Posterior vena cava (tissue), 2 donors: ENCODE results near the gene NCF2. TPM values are rescaled to one million over a fixed set of nuclear protein-coding genes. Genes with fewer than 3 reads are reported as not detected.

Experiments used
- DNase-seq: peaks from one replicate; pipeline ENCODE4 v3.0.0-alpha.2; 2020; ENCODE audit warnings: low spot score
- intact Hi-C, 2 donors: fragments of 100-400 bp; cut with DNase I; formaldehyde crosslinking; loops; one replicate each; pipeline versions ENCODE4 v1.14.1 to v1.14.2; 2022 to 2023
- total RNA-seq, 2 donors: library from RNA; stranded (reverse); fragmentation: NEBNext Ultra II Directional; extraction: Animal tissue kit (Norgen Biotek cat#: 25700); gene quantifications; one replicate each; pipeline ENCODE4 v1.2.1, GENCODE V29; 2021
- donor health status: DM: yes; HTN: yes; CAD: no.
- donor health status: DM: yes; HTN: yes; CAD: no.

NCF2 gene
- total RNA-seq, 2 donors from 2014 or later: 12.8 to 26.2 TPM

DNA sequence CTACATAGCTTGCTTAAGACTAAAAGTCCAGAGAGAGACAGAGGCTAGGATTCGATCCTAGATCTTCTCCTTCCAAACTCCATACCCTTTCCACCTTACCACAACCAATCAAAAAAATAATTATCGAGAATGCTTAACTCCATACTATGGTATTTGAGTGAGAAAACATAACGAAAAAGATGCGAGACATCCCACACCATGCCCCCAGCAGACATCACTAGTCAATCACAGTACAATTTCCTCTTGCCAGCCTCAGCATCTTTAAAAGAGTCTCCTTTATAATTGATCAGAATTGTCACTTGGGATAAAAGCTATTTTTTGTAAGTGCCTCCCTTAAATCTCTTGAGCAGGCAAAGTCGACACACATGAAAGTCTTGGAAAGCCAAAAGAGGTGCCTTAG lies 875 bp downstream of the NCF2 start:
- intact Hi-C loops: no loop called here

DNA sequence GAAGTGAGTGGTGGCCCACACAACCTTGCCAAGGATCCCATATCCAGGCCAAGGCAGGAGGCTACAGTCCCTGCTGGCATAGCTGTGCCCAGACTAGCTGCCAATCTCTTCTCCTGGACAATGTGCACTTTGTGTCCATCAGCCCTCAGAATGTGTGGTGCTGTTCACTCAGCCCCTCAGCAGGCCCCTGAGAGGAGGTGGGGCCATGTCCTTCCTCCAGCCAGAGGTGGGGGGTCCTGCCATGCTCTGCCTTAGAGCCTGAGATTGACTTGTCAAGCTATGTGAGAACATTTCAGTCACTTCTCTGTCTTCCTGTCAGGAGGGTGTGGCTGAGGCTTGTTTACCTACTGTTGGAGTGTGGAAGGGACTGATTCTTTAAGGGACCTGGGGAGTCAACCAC lies 1.4 kb downstream of the NCF2 start:
- intact Hi-C loops: no loop called here

More for the DNA sequence above, 875 bp downstream of the NCF2 start:
- no peak for DNase-seq

DNA sequence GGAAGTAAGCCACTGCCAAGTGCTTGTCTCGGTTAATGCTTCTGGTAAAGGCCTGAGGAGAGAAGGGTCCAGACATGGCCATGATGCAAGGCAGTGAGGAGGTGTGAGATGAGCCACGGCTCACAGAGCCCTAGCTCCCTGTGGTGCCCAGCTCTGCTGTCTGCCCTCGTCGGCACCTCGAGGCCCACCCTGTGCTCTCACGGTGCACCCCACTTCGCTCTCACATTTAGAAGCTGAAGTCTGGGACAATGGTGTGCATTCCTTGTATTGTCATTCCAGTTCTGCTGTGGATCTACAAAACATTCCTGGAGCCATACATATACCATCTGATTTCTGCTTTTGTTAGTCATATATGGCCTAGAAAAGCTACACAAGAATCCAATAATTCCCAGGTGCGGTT lies 3.3 kb downstream of the NCF2 start:
- no peak for DNase-seq
- intact Hi-C loops: no loop called here

More for the DNA sequence above, 1.4 kb downstream of the NCF2 start:
- no peak for DNase-seq

DNA sequence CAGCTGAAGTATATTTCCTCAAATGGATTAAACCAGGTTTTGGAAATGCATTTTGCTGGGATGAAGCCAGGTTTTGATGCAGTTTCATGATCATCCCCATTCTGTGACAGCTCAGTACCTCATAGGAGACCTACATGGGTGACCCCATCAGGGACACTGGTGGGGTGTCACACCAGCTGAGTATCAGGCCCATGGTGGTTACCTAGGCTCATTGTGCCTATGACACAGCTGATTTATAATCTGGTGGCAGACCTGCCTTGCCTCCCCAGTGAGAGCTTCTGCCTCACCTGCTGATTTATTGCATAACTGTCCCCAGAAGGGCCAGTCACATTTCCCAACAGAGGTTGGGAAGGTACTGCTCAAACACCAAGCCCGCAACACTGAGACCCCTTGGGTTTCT lies 3.8 kb downstream of the NCF2 start:
- no peak for DNase-seq
- intact Hi-C loops: no loop called here

DNA sequence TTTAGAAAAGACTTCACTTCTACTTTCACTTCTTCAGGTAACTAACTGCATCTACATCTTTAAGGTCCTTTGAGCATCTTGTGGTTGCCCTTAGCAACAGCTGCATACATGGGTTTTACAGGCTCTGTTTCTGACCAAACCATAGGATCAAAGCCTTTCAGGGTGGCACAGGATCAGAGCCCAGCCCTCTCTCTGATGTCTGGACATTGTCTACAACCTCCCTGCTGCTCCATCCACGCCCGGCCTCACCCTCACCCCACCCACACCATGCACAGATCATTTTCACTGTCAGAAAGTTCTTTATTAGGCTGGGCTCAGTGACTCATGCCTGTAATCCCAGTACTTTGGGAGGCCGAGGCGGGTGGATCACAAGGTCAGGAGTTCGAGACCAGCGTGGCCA lies 5.2 kb downstream of the NCF2 start:
- no peak for DNase-seq
- intact Hi-C loops: no loop called here

DNA sequence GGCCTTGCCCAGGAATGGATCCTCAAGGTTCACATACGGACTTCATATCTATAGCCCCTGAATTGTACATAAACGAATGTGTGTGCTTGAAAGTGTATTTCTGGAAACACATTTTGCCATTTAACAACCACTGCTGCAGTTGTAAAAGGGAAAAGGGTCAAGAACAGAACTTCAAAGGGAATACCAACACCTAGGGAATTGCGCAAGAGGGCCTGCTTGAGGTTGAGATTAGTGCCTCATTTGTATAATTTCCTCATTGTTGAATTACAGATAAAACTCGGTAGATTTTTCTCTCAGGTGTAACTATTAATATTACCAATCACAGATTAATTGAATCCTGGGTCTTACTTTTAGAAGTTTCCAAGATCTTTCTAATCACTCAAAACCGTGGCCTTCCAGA lies 6.1 kb downstream of the NCF2 start:
- intact Hi-C loops: no loop called here
- no peak for DNase-seq

DNA sequence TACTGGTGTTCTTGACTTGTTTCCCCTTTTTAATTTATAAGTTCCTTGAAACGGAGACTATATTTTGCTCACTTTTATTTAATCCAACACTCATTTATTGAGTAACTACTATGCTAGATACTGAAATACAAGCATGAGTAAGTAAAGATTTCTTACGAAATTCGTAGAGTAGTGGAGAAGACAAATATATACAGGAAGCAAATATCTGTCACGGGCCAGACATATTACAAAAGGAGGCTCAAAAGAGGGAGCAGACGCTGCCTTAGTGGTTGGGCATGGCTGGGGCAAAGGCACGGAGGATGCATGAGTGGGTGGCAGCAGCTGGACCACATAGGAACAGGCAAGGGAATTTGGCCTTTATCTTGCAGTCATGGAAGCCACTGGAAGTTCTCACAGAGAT lies 6.8 kb downstream of the NCF2 start:
- no peak for DNase-seq
- intact Hi-C loops: no loop called here

DNA sequence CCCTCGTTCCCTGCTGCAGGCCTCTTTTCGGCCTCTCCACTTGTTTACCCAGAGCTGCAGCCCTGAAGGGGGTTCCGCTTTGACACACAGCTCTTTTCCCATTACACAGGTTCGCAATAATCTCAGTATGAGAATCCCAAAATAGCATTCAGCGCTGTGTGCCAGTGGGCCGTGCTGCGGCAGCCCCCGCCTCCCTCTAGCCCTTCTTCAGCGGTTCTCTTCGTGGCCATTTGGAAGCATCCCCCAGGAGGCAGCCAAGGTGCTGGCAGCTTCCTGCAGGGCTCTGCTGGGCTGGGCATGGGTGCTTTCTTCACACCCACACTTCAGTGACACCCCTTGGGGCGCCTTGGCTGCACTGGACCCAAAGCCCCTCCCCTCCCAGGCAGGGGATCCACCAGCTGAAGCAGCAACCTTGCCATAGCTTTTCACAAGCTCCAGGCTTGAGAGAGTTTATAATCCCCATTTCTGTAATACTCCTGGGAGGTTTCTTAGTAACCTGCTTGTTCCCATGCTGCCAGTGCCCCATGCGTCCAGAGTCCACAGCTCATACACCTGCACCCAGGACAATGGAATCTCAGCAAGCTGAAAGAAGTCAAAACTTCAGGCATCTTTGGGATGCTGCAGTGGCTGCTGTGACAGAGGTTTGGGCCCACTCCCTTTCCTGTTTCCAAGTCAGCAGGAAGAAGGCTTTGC lies 8.1 kb downstream of the NCF2 start:
- DNase-seq: no peak
- intact Hi-C loops: no loop called here

DNA sequence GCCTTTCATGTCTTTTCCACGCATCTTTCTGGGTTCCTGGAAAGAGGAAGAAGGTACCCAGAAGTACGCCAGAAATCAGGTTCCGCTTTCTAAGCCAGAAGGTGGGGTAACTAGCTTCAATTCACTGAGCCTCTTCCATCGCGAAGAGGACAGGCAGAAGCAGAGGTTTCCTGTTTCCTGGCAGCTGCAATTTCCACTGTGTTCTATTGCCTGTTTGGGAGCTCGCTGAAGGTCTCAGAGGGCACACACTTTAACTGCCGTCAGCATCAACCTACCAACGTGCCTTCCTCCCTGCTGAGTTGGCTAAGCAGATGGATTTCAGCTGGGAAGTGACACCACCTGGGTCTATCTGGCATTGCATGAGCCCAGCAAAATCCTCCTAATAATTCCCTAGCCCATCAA lies 10.0 kb downstream of the NCF2 start:
- intact Hi-C loops: no loop called here
- no peak for DNase-seq

DNA sequence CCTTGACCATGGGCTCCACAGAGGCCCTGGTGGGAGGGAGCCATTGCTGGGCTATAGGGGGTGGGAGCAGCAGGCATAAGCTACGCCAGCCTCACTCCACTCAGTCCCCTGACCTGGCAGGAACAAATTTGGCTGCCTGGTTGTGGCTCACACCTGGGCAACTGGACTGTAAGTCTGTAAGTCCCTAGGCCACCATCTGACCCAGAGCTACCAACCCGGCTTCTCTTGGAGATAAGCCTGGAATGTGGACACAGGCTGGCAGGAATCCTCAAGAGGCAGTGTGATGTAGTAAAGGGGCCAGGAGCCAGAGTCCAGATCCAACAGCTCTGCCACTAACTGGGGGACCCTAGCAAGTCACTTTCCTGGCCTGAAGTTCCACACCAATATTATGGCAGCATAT lies 11.4 kb downstream of the NCF2 start:
- DNase-seq: no peak
- intact Hi-C loops: no loop called here

DNA sequence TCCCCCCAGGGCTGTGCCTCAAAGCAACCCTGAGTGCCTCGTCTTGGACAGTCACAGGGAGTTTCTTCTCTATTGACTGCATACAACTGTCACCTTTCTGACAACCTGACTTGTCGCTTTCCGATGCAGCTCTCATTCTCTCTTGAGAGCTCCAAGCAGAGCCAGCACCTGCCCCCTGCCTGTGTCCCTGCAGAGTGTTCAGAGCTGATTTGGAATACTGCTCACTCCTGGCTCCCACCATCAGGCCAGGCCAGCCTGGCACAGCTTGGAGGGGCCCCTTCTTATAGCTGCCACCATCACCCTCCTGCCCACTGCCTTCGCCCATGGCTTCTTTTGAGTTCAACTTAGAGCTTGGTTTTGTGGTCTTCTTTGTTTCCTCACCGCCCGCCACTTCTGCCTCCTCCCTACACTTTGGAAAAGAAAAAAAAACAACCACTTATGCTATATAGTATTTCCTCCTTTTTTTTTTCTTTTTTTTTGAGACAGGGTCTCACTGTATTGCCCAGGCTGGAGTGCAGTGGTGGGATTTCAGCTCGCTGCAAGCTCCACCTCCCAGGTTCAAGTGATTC lies 12.3 kb downstream of the NCF2 start:
- DNase-seq: no peak
- intact Hi-C loops: no loop called here

DNA sequence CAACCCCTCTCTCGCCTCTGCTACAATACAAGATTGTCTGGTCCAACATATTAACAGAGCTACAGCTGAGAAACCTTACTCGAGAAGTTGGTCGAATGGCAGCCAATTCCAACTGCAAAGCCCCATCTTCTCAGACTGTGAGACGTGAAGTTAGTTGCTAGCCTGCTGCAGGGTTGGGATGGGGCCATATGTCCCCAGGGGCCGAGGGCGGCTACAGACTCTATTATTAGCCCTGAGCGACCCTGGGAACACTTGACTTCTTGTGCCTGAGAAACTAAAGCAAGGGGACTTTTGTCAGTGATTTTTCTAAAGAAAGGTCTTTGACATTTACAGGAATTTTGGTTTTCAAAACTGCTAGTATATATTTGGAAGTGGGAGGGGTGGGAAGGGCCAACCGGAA lies 13.7 kb downstream of the NCF2 start:
- no peak for DNase-seq

DNA sequence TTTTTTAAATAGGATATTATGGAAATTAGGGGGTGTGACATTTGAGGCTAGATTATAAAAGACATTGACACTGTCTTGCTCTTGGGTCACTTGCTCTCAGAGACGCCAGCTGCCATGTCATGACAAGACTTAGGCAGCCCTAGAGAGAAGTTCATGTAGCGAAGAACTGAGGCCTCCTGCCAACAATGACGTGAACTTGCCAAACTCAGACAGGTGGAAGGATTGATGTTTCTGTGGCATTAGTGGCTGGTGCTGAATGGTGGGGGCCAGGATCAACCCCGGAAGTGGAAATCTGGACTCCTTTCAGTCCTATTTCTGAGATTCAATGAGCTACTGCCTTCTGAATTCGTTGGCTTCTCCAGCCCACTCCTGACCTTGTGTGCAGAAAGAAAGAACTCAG lies 14.7 kb downstream of the NCF2 start:
- no peak for DNase-seq
- intact Hi-C loops: no loop called here

More for the DNA sequence above, 13.7 kb downstream of the NCF2 start:
- intact Hi-C loops: no loop called here

DNA sequence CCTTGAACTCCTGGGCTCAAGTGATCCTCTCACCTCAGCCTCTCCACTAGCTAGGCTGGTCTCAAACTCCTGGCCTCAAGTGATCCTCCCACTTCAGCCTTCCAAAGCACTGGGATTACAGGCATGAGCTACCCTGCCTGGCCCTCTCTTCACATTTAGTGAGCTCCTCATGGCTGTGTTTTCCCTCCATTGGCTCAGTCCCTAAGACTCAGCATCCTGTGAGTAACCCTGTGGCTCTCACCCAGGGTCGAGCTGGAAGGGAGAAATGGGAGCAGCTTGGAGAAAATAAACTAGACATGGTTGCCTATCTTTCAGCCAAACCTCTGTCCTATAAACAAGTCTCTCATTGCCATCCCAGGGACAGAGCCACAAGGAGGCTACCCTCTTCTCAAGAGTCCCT lies 17.5 kb downstream of the NCF2 start:
- DNase-seq: no peak
- intact Hi-C loops: no loop called here

DNA sequence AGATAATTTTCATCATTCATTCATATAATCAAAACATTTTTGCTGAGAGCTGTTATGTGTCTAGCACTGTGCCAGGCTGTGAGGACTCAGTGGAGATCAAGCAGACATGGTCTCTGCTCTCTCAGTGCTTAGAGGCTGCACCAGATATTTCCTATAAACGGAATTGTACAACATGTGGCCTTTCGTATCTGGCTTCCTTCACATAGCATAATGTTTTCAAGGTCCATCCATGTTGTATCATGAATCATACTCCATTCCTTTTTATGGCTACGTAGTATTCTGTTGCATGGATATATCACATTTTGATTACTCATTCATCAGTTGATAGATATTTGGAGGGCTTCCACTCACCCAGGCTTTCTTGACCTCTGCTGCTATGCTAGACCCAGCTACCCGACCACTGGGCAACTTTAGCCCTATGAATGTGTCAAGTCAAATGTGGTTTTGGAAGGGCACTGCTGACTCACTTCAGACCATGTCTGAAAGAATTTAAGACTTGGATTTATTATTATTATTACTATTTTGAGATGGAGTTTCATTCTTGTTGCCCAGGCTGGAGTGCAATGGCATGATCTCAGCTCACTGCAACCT lies 18.5 kb downstream of the NCF2 start:
- no peak for DNase-seq
- intact Hi-C loops: no loop called here

DNA sequence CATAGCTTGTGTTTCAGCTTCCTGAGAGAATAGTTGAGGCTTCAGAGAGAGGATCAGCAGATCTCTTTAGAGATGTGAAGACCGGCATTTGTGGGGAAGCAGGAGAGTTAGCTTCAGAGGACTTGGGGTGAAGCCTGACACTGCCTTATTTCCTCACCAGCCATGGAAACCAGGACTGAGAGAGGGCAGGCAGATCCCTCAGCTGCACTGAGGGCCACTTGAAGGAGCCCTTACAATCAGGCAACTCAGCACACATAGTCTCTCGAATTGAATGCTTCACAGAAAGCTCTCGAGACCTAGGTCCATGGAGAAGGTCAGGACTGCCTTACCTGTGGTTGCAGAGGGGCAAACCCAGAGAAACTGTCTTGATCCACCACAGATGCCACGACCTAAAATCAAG lies 19.8 kb downstream of the NCF2 start:
- intact Hi-C loops: no loop called here
- DNase-seq: no peak

DNA sequence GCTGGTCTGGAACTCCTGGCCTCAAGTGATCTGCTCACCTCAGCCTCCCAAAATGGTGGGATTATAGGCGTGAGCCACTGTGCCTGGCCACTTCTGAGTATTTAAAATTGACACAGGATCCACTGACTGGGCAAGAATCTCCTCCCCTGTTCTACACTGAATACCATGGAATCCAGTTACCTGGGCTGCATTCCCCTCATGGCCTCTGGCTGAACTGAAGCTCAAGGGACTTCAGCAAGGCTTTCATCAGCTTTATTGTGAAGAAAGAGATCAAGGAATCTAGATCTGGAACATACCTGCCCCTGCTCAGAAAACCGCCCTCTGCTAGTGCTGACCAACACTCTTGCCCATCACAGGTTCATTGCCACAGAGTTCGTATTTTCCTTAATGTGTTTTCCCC lies 20.5 kb downstream of the NCF2 start:
- no peak for DNase-seq
- intact Hi-C loops: no loop called here

DNA sequence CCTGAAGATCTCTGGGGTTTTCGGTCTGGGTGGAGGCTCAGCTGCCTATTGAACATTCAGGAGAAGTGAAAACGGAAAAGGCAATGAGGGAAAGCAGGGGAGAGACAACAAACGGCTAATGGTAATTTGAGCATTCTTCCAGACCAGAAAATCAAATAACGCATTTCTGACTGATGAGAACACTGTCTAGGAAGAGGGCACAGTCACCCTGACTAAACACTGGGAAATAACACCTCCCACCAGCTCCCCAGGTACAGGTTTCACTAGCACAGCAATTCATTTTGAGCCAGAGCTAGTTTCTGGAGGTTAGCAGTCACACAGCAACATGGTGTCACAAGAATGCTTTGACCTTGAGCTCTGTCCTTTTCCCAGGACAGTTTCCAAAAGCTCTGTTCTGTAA lies 21.1 kb downstream of the NCF2 start:
- no peak for DNase-seq
- intact Hi-C loops: no loop called here

DNA sequence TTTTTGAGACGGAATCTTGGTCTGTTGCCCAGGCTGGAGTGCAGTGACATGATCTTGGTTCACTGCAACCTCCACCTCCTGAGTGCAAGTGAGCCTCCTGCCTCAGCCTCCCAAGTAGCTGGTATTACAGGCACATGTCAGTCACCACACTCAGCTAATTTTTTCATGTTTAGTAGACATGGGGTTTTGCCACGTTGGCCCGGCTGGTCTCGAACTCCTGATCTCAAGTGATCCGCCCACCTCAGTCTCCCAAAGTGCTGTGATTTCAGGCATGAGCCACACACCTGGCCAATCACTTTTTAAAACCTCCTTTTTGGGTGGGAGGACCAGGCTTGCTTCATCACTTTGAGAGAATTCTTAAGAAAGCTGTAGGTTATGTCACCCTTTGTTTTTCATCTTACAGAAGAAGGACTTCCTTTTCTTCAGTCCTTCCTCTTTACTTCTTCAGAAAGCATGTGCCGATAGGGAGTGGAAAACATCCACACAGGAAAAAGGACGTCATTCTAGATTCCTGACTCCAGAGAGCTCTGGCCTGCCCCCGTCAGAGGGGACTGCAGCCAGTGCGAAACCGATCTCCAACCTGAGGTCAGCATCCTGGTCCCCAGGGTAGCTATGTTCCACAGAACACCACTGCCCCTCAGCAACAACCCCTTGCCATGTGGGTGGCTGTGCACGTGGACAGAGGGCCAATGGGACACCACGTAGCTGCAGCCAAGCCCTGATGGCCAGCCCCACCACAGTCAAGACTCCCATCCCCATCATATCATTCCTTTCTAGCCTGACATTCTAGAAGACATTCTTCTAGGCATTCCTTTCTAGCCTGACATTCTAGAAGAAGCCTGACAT lies 21.9 kb downstream of the NCF2 start:
- DNase-seq: no peak
- intact Hi-C loops: no loop called here

DNA sequence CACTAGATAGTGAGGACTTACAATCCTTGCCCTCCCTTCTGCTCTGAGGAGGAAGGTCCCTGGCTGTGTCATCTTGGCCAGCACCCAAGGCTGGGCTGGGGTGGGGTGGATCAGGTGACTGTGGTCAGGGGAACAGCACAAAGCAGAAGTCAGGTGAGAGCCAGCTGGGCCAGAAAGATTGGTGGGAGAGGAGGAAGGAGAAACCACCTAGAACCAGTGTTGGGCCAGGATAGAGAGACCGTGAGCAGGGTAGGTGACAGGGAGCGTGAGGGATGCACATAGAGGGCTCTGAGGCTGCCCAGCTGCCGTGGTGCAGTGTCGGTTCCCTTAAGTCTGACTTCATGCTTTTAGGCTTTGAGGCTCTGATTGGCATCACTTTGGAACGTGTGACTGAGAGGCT lies 22.7 kb downstream of the NCF2 start:
- intact Hi-C loops: no loop called here
- peak; percentile 88 for DNase-seq
